Tibial artery (tissue), 4 donors: Measurements from ENCODE around the gene SIPA1L3.

Experiments
- DNase-seq, 2 donors: peaks; one replicate each; pipeline ENCODE4 v3.0.0-alpha.2; 2019
- H3K27ac ChIP-seq, 2 donors: fragments of 200-600 bp; sonication (generic) in 1 of 2; 1 replicate in 1 of 2; 2 replicates in 1 of 2; pipeline ENCODE4 v1.5.1; 2018 to 2019; ENCODE audit warnings: mild to moderate bottlenecking in 1 of 2
- H3K27me3 ChIP-seq, 2 donors: fragments of 200-600 bp; sonication (generic) in 1 of 2; one replicate each; pipeline versions ENCODE4 v1.5.1 to v1.6.0; 2016 to 2019
- H3K36me3 ChIP-seq, 3 donors: fragments of 200-600 bp; sonication (generic) in 2 of 3; one replicate each; pipeline ENCODE4 v1.5.1; 2016 to 2019; ENCODE audit warnings: mild to moderate bottlenecking in 2 of 3
- H3K4me1 ChIP-seq, 4 donors: fragments of 200-600 bp; sonication (generic) in 2 of 4; 1 replicate in 3 of 4; 2 replicates in 1 of 4; pipeline ENCODE4 v1.5.1; 2016 to 2019
- H3K4me3 ChIP-seq, 2 donors: fragments of 200-600 bp; sonication (generic) in 1 of 2; 1 replicate in 1 of 2; 2 replicates in 1 of 2; pipeline ENCODE4 v1.5.1; 2018 to 2019; ENCODE audit warnings: mild to moderate bottlenecking in 2 of 2
- H3K9me3 ChIP-seq, 3 donors: fragments of 200-600 bp; sonication (generic) in 1 of 3; one replicate each; pipeline ENCODE4 v1.5.1; 2016 to 2019
- intact Hi-C: fragments of 100-400 bp; cut with DNase I; formaldehyde crosslinking; loops from one replicate; pipeline ENCODE4 v1.15.0; 2023; ENCODE audit warnings: low total_unique reads
- TF ChIP-seq, protein P1 (sequence below), 2 experiments: fragments of 200-600 bp in 1 of 2; fragments of 450-650 bp in 1 of 2; IDR thresholded peaks; one replicate each; pipeline ENCODE4 v1.5.1; 2017 to 2019; ENCODE audit warnings: antibody characterized with exemption in 2 of 2, mild to moderate bottlenecking in 1 of 2, moderate library complexity in 1 of 2

The SIPA1L3 gene

GRCh38 chr19:38135150-38135998 is 228.4 kb downstream of the SIPA1L3 start:
- H3K4me1 ChIP-seq, result no peaks in the 10 kb centered on the region
- intact Hi-C loops, result no loop called here
- H3K27ac ChIP-seq, result no peak overlapping the region
- TF ChIP-seq, protein P1, sequence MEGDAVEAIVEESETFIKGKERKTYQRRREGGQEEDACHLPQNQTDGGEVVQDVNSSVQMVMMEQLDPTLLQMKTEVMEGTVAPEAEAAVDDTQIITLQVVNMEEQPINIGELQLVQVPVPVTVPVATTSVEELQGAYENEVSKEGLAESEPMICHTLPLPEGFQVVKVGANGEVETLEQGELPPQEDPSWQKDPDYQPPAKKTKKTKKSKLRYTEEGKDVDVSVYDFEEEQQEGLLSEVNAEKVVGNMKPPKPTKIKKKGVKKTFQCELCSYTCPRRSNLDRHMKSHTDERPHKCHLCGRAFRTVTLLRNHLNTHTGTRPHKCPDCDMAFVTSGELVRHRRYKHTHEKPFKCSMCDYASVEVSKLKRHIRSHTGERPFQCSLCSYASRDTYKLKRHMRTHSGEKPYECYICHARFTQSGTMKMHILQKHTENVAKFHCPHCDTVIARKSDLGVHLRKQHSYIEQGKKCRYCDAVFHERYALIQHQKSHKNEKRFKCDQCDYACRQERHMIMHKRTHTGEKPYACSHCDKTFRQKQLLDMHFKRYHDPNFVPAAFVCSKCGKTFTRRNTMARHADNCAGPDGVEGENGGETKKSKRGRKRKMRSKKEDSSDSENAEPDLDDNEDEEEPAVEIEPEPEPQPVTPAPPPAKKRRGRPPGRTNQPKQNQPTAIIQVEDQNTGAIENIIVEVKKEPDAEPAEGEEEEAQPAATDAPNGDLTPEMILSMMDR (IDR thresholded peaks at IDR 0.05), result no peak
- no peaks in the 10 kb centered on the region for H3K27me3 ChIP-seq
- no peaks in the 10 kb centered on the region for H3K9me3 ChIP-seq
- no peak overlapping the region for H3K4me3 ChIP-seq
- DNase-seq, result no peak
- H3K36me3 ChIP-seq, result peaks cover 0 to 44% (median 8%) of the 10 kb centered on the region in 3 donors

- H3K27ac ChIP-seq, result no peak overlapping the region
- peaks cover 0 to 39% (median 0%) of the 10 kb centered on the region in 3 donors for H3K36me3 ChIP-seq
- no peaks in the 10 kb centered on the region for H3K9me3 ChIP-seq
- H3K4me1 ChIP-seq, result no peaks in the 10 kb centered on the region
- DNase-seq, result no peak
- intact Hi-C loops, result no loop called here
- no peaks in the 10 kb centered on the region for H3K27me3 ChIP-seq
- TF ChIP-seq, protein P1 (IDR thresholded peaks at IDR 0.05), result no peak
- H3K4me3 ChIP-seq, result no peak overlapping the region
These were observed 232.1 kb downstream of the SIPA1L3 start for GRCh38 chr19:38139122-38139521.

GRCh38 chr19:38141108-38141507 is 234.1 kb downstream of the SIPA1L3 start:
- no peaks in the 10 kb centered on the region for H3K27me3 ChIP-seq
- no peaks in the 10 kb centered on the region for H3K4me1 ChIP-seq
- TF ChIP-seq, protein P1 (IDR thresholded peaks at IDR 0.05), result no peak
- H3K36me3 ChIP-seq, result peaks cover 0 to 50% (median 0%) of the 10 kb centered on the region in 3 donors
- H3K4me3 ChIP-seq, result no peak overlapping the region
- no peak overlapping the region for H3K27ac ChIP-seq
- intact Hi-C loops, result no loop called here
- no peaks in the 10 kb centered on the region for H3K9me3 ChIP-seq
- no peak for DNase-seq

DNA sequence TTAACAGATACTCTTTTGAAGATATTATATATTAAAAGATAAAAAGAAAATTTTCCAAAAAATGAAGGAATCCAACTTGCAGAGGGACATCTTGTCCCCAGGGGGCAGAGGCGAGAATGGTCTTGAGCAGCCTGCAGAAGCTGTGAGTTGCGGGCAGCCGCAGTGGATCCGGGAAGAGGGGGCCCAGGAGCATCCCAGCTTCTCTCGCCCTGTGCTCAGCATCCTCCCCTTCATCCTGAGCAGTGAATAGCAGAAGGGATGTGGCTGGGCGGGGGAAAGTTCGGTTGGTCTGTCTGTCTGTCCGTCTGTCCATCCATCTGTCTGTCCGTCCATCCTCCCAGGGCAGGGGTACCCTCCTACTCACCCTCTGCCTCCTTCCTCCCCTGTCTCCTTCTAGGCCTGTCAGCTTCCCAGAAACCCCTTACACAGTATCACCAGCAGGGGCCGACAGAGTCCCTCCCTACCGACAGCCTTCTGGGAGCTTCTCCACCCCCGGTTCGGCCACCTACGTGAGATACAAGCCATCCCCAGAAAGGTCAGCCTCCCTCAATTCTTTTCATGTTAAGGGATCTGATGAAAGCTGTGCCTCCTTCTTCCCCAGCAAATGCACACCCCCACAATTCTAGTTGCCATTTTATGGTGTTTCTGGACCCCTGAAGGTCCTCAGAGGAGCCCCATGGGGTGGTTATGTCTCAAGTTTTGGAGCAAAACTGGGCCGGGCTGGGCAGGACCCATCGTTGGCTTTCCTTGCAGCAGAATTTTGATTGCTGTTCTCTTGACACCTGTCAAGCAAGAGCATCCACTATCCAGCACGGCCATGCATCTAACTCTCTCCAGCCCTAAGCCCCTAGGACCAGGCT is 235.4 kb downstream of the SIPA1L3 start:
- TF ChIP-seq, protein P1 (IDR thresholded peaks at IDR 0.05), result peak; percentile 40 to 45
- H3K4me3 ChIP-seq, result no peak overlapping the region
- peaks cover 0 to 51% (median 0%) of the 10 kb centered on the region in 3 donors for H3K36me3 ChIP-seq
- no peak overlapping the region for H3K27ac ChIP-seq
- DNase-seq, result peak in 1 of 2 donors; percentile 55
- intact Hi-C loops, result no loop called here
- H3K27me3 ChIP-seq, result no peaks in the 10 kb centered on the region
- no peaks in the 10 kb centered on the region for H3K9me3 ChIP-seq
- no peaks in the 10 kb centered on the region for H3K4me1 ChIP-seq

GRCh38 chr19:38143847-38144246 is 236.8 kb downstream of the SIPA1L3 start:
- Histone ChIP-seq H3K4me3 (no peak overlapping the region), H3K36me3 (peaks cover 0 to 51% (median 0%) of the 10 kb centered on the region in 3 donors), H3K27ac (no peak overlapping the region), H3K4me1 (no peaks in the 10 kb centered on the region), H3K27me3 (no peaks in the 10 kb centered on the region), H3K9me3 (no peaks in the 10 kb centered on the region)
- DNase-seq, result no peak
- TF ChIP-seq, protein P1 (IDR thresholded peaks at IDR 0.05), result no peak
- intact Hi-C loops, result no loop called here
